ENCODE results near the gene APCDD1L. TPM values are rescaled to one million over a fixed set of nuclear protein-coding genes. Genes with fewer than 3 reads are reported as not detected.

Gene APCDD1L
- total and polyA plus RNA-seq, 4 donors: 0.04 TPM; not detected in 3

- Histone ChIP-seq H3K9ac (ENCODE audit: low read depth in 1 of 2, low read length in 2 of 2) (no peak overlapping the region), H3K27ac (ENCODE audit: low read depth in 1 of 2, low read length in 2 of 2) (no peak overlapping the region), H3K36me3 (ENCODE audit: control insufficient read depth in 4 of 4, insufficient read depth in 3 of 4, low read depth in 1 of 4, low read length in 3 of 4) (no peaks in the 10 kb centered on the region), H3K4me1 (ENCODE audit: control insufficient read depth in 4 of 4, insufficient read depth in 4 of 4, low read length in 3 of 4) (no peaks in the 10 kb centered on the region), H3K9me3 (ENCODE audit: control insufficient read depth in 4 of 4, low read length in 3 of 4) (no peaks in the 10 kb centered on the region), H3K27me3 (ENCODE audit: control insufficient read depth in 4 of 4, insufficient read depth in 4 of 4, low read length in 3 of 4) (peaks cover 0 to 1% (median 0%) of the 10 kb centered on the region in 4 donors), H3K4me3 (ENCODE audit: low read depth in 1 of 3, low read length in 3 of 3) (no peak overlapping the region)
- no peak for TF ChIP-seq REST (IDR thresholded peaks at IDR 0.05)
- no peak for TF ChIP-seq RAD21 (IDR thresholded peaks at IDR 0.05)
- no peak for TF ChIP-seq HNF4A (conservative IDR thresholded peaks at IDR 0.05)
- no peak for TF ChIP-seq MAX (IDR thresholded peaks at IDR 0.05)
- TF ChIP-seq FOXA1 (IDR thresholded peaks at IDR 0.05): no peak
- TF ChIP-seq HNF4G (IDR thresholded peaks at IDR 0.05): no peak
- DNase-seq (ENCODE audit: low spot score): no peak
- 96% methylated on average over 25 of the region's 25 CpGs for WGBS
Measured at GRCh38 chr20:58461104-58461503, 54.1 kb downstream of the APCDD1L start.

- H3K9me3 ChIP-seq (ENCODE audit: control insufficient read depth in 4 of 4, low read length in 3 of 4): peaks cover 0 to 2% (median 1%) of the 10 kb centered on the region in 4 donors
- no peak overlapping the region for H3K4me3 ChIP-seq (ENCODE audit: low read depth in 1 of 3, low read length in 3 of 3)
- TF ChIP-seq GABPA (IDR thresholded peaks at IDR 0.05 in 1 of 2, conservative IDR thresholded peaks at IDR 0.05 in 1 of 2): no peak
- no peak for TF ChIP-seq NR2F2 (IDR thresholded peaks at IDR 0.05)
- no peak for TF ChIP-seq TAF1 (conservative IDR thresholded peaks at IDR 0.05)
- no peak for TF ChIP-seq HNF4G (IDR thresholded peaks at IDR 0.05)
- no peak for TF ChIP-seq RXRA (IDR thresholded peaks at IDR 0.05)
- TF ChIP-seq YY1 (IDR thresholded peaks at IDR 0.05): no peak
- no peak for TF ChIP-seq EGR1 (IDR thresholded peaks at IDR 0.05; ENCODE audit: low read depth in 2 of 2)
- no peak for TF ChIP-seq FOXA2 (IDR thresholded peaks at IDR 0.05)
- H3K4me1 ChIP-seq (ENCODE audit: control insufficient read depth in 4 of 4, insufficient read depth in 4 of 4, low read length in 3 of 4): no peaks in the 10 kb centered on the region
- no peaks in the 10 kb centered on the region for H3K27me3 ChIP-seq (ENCODE audit: control insufficient read depth in 4 of 4, insufficient read depth in 4 of 4, low read length in 3 of 4)
- no peak overlapping the region for H3K9ac ChIP-seq (ENCODE audit: low read depth in 1 of 2, low read length in 2 of 2)
- H3K36me3 ChIP-seq (ENCODE audit: control insufficient read depth in 4 of 4, insufficient read depth in 3 of 4, low read depth in 1 of 4, low read length in 3 of 4): no peaks in the 10 kb centered on the region
- WGBS: 92% methylated on average over 5 of the region's 5 CpGs
- no peak overlapping the region for H3K27ac ChIP-seq (ENCODE audit: low read depth in 1 of 2, low read length in 2 of 2)
- no peak for DNase-seq (ENCODE audit: low spot score)
Measured at GRCh38 chr20:58459058-58459750, 56.0 kb downstream of the APCDD1L start.

GRCh38 chr20:58458342-58459057 is 56.7 kb downstream of the APCDD1L start:
- no peak overlapping the region for H3K4me3 ChIP-seq (ENCODE audit: low read depth in 1 of 3, low read length in 3 of 3)
- no peaks in the 10 kb centered on the region for H3K27me3 ChIP-seq (ENCODE audit: control insufficient read depth in 4 of 4, insufficient read depth in 4 of 4, low read length in 3 of 4)
- no peaks in the 10 kb centered on the region for H3K36me3 ChIP-seq (ENCODE audit: control insufficient read depth in 4 of 4, insufficient read depth in 3 of 4, low read depth in 1 of 4, low read length in 3 of 4)
- peaks cover 0 to 4% (median 1%) of the 10 kb centered on the region in 4 donors for H3K9me3 ChIP-seq (ENCODE audit: control insufficient read depth in 4 of 4, low read length in 3 of 4)
- no peaks in the 10 kb centered on the region for H3K4me1 ChIP-seq (ENCODE audit: control insufficient read depth in 4 of 4, insufficient read depth in 4 of 4, low read length in 3 of 4)
- H3K9ac ChIP-seq (ENCODE audit: low read depth in 1 of 2, low read length in 2 of 2): no peak overlapping the region
- DNase-seq (ENCODE audit: low spot score): no peak
- no peak overlapping the region for H3K27ac ChIP-seq (ENCODE audit: low read depth in 1 of 2, low read length in 2 of 2)
- 91% methylated on average over 16 of the region's 16 CpGs for WGBS
- TF ChIP-seq FOXA1 (IDR thresholded peaks at IDR 0.05) (no peak), RAD21 (IDR thresholded peaks at IDR 0.05) (no peak), REST (IDR thresholded peaks at IDR 0.05) (no peak), JUND (IDR thresholded peaks at IDR 0.05) (no peak), YY1 (IDR thresholded peaks at IDR 0.05) (no peak), ZBTB33 (IDR thresholded peaks at IDR 0.05) (no peak), TAF1 (conservative IDR thresholded peaks at IDR 0.05) (no peak), GABPA (IDR thresholded peaks at IDR 0.05 in 1 of 2, conservative IDR thresholded peaks at IDR 0.05 in 1 of 2) (no peak), RXRA (IDR thresholded peaks at IDR 0.05) (no peak), ATF3 (IDR thresholded peaks at IDR 0.05) (no peak)
